ENCODE data around the gene SNIP1.

DNA sequence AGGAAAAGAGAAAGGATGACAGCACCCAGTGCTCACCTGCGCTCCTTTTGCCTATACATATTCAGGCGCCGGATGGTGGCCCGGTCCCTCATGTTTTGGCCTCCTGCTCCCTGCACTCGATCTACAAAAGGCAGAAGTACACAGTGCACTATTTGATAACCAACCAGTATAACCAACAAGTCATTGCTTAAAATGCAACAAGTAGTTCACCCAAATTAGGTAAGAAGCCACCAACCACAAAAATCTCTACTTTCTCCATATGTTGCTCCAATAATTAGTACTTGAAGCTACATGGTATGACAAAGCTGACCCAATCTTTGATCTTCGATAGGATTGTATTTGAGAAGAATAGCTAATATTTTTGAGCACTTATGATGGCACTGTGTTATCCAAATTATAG, 39.6 kb upstream of the SNIP1 start:
- TF ChIP-seq CTCF (conservative IDR thresholded peaks at IDR 0.05; ENCODE audit: low read depth, low read length) (no peak), EZH2 (IDR thresholded peaks at IDR 0.05; ENCODE audit: borderline replicate concordance, low read depth, low read length, poor library complexity, severe bottlenecking) (no peak)

All from A673 (cell line).